Measurements from ENCODE around the gene ZNF598. TPM values are rescaled to one million over a fixed set of nuclear protein-coding genes. Genes with fewer than 3 reads are reported as not detected.

ZNF598 gene
- polyA plus RNA-seq, 1 of the 3 experiments (the other 2 are of a cell fraction): 47.8 TPM

- POLR2A ChIA-PET: no interaction called here
- Histone ChIP-seq H4K20me1 (ENCODE audit: insufficient read depth) (no peaks in the 10 kb centered on the region), H3K79me2 (ENCODE audit: insufficient read depth) (no peaks in the 10 kb centered on the region), H3K9me3 (no peaks in the 10 kb centered on the region), H3K4me1 (ENCODE audit: control insufficient read depth in 1 of 2, insufficient read depth in 2 of 2, low read depth in 1 of 2, low read length in 1 of 2) (no peaks in the 10 kb centered on the region), H3F3A (replicated peaks; ENCODE audit: insufficient read depth) (no peaks in the 10 kb centered on the region), H3K4me3 (ENCODE audit: low read depth in 2 of 2, low read length in 1 of 2) (no peak overlapping the region), H3K4me2 (no peak overlapping the region), H3K27ac (ENCODE audit: low read depth in 2 of 2, low read length in 1 of 2) (no peak overlapping the region), H3K9ac (no peak overlapping the region), H3K9me2 (no peaks in the 10 kb centered on the region), H3K36me3 (replicated peaks in 1 of 2; ENCODE audit: control insufficient read depth in 1 of 2, insufficient read depth in 2 of 2, low read length in 1 of 2) (peaks cover 0 to 74% of the 10 kb centered on the region in 2 experiments), H3K27me3 (ENCODE audit: insufficient read depth) (no peaks in the 10 kb centered on the region), H2AFZ (ENCODE audit: low read depth) (no peak overlapping the region)
- CTCF ChIA-PET: interaction anchor here (1.2 kb wide), 1 partner anchor 82 kb away, joined by 4 read pairs; no protein-coding TSS in a partner anchor
- TF ChIP-seq REST (IDR thresholded peaks at IDR 0.05; ENCODE audit: low read depth, low read length) (no peak), RAD21 (IDR thresholded peaks at IDR 0.05; ENCODE audit: low read length) (no peak)
- WGBS (ENCODE audit: low lambda C conversion rate): 95% methylated on average over 10 of the region's 13 CpGs
- DNase-seq: no peak
Observed at GRCh38 chr16:2058420-2058819, 48.8 kb upstream of the ZNF598 start.

- Histone ChIP-seq H3K4me3 (ENCODE audit: low read depth in 2 of 2, low read length in 1 of 2) (no peak overlapping the region), H3K4me1 (ENCODE audit: control insufficient read depth in 1 of 2, insufficient read depth in 2 of 2, low read depth in 1 of 2, low read length in 1 of 2) (no peaks in the 10 kb centered on the region), H4K20me1 (ENCODE audit: insufficient read depth) (no peaks in the 10 kb centered on the region), H3K79me2 (ENCODE audit: insufficient read depth) (no peaks in the 10 kb centered on the region; the same call in 1 of the 2 replicates), H3K4me2 (no peak overlapping the region), H3K9me3 (no peaks in the 10 kb centered on the region), H3K27me3 (ENCODE audit: insufficient read depth) (no peaks in the 10 kb centered on the region), H2AFZ (ENCODE audit: low read depth) (no peak overlapping the region), H3K27ac (ENCODE audit: low read depth in 2 of 2, low read length in 1 of 2) (no peak overlapping the region), H3K9me2 (no peaks in the 10 kb centered on the region), H3F3A (replicated peaks; ENCODE audit: insufficient read depth) (no peaks in the 10 kb centered on the region), H3K36me3 (replicated peaks in 1 of 2; ENCODE audit: control insufficient read depth in 1 of 2, insufficient read depth in 2 of 2, low read length in 1 of 2) (peaks cover 0 to 69% of the 10 kb centered on the region in 2 experiments), H3K9ac (no peak overlapping the region)
- no peak for TF ChIP-seq POLR2AphosphoS5 (IDR thresholded peaks at IDR 0.05; ENCODE audit: low read depth, low read length)
- no peak for TF ChIP-seq TAF1 (IDR thresholded peaks at IDR 0.05; ENCODE audit: borderline replicate concordance, low read depth, low read length)
- TF ChIP-seq JUND (IDR thresholded peaks at IDR 0.05): no peak
- TF ChIP-seq GATA2 (CRISPR knock-in tag; IDR thresholded peaks at IDR 0.05): no peak
- no peak for TF ChIP-seq ZBTB33 (IDR thresholded peaks at IDR 0.05; ENCODE audit: borderline replicate concordance, low read depth)
- no peak for TF ChIP-seq TCF12 (IDR thresholded peaks at IDR 0.05)
- no peak for TF ChIP-seq ELF1 (IDR thresholded peaks at IDR 0.05)
- TF ChIP-seq TEAD4 (IDR thresholded peaks at IDR 0.05; ENCODE audit: borderline replicate concordance, insufficient read depth): no peak
- TF ChIP-seq, protein P1, sequence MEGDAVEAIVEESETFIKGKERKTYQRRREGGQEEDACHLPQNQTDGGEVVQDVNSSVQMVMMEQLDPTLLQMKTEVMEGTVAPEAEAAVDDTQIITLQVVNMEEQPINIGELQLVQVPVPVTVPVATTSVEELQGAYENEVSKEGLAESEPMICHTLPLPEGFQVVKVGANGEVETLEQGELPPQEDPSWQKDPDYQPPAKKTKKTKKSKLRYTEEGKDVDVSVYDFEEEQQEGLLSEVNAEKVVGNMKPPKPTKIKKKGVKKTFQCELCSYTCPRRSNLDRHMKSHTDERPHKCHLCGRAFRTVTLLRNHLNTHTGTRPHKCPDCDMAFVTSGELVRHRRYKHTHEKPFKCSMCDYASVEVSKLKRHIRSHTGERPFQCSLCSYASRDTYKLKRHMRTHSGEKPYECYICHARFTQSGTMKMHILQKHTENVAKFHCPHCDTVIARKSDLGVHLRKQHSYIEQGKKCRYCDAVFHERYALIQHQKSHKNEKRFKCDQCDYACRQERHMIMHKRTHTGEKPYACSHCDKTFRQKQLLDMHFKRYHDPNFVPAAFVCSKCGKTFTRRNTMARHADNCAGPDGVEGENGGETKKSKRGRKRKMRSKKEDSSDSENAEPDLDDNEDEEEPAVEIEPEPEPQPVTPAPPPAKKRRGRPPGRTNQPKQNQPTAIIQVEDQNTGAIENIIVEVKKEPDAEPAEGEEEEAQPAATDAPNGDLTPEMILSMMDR (IDR thresholded peaks at IDR 0.05): no peak; the same call in 1 of the 2 replicates
- TF ChIP-seq IRF3 (IDR thresholded peaks at IDR 0.05; ENCODE audit: low read depth, low read length): no peak
- no peak for TF ChIP-seq EP300 (IDR thresholded peaks at IDR 0.05; ENCODE audit: borderline replicate concordance in 1 of 2, low read depth in 1 of 2, low read length in 1 of 2)
- no peak for TF ChIP-seq MAX (IDR thresholded peaks at IDR 0.05; ENCODE audit: low read depth)
- no peak for DNase-seq
- 94% methylated on average over 10 of the region's 10 CpGs for WGBS (ENCODE audit: low lambda C conversion rate)
- CTCF ChIA-PET: interaction anchor here (0.6 to 2.3 kb wide), 4 partner anchors 35 to 86 kb away, joined by 3 to 8 read pairs (median 5); no protein-coding TSS in a partner anchor
- POLR2A ChIA-PET: interaction anchor here (1.2 kb wide), 2 partner anchors 11 to 98 kb away, joined by 3 to 5 read pairs; partner anchors contain the start of gene TRAF7
Observed at GRCh38 chr16:2057438-2057837, 47.8 kb upstream of the ZNF598 start.

Data from SK-N-SH (cell line).